Measurements from ENCODE around the gene UNC119B. TPM values are rescaled to one million over a fixed set of nuclear protein-coding genes. Genes with fewer than 3 reads are reported as not detected.

The UNC119B gene
- total RNA-seq, 4 donors from 2014 or later = 19.6 to 38.1 (median 21.8) TPM

- ATAC-seq (ENCODE audit: low FRiP score) = no peak
- TF ChIP-seq CTCF (IDR thresholded peaks at IDR 0.05) = no peak
- DNase-seq (ENCODE audit: low spot score) = no peak
Observed at GRCh38 chr12:120684523-120684932, 25.7 kb upstream of the UNC119B start.

- no peak for TF ChIP-seq CTCF (IDR thresholded peaks at IDR 0.05)
- ATAC-seq (ENCODE audit: low FRiP score) (no peak), DNase-seq (ENCODE audit: low spot score) (no peak)
Observed at GRCh38 chr12:120685522-120685921, 24.7 kb upstream of the UNC119B start.

- peak; percentile 94 for ATAC-seq (ENCODE audit: low FRiP score)
- peak; percentile 92 for DNase-seq (ENCODE audit: low spot score)
- no peak for TF ChIP-seq CTCF (IDR thresholded peaks at IDR 0.05)
Observed at GRCh38 chr12:120686151-120686689, 24.0 kb upstream of the UNC119B start.

- ATAC-seq (ENCODE audit: low FRiP score) = peak; percentile 89
- TF ChIP-seq CTCF (IDR thresholded peaks at IDR 0.05) = no peak
- peak; percentile 97 for DNase-seq (ENCODE audit: low spot score)
Observed at GRCh38 chr12:120686690-120687577, 23.3 kb upstream of the UNC119B start, which contains the start of gene MLEC. TSS of gene MLEC (plus strand) at chr12:120687149. CDS start at chr12:120687297, 148 bp downstream.

GRCh38 chr12:120687578-120688289 lies 22.5 kb upstream of the UNC119B start:
- TF ChIP-seq CTCF (IDR thresholded peaks at IDR 0.05) = no peak
- ATAC-seq (ENCODE audit: low FRiP score) = no peak
- DNase-seq (ENCODE audit: low spot score) = no peak

- DNase-seq (ENCODE audit: low spot score) (no peak), ATAC-seq (ENCODE audit: low FRiP score) (no peak)
- TF ChIP-seq CTCF (IDR thresholded peaks at IDR 0.05) = no peak
Observed at GRCh38 chr12:120688527-120689071, 21.7 kb upstream of the UNC119B start.
